Stomach smooth muscle (tissue), 2 donors: ENCODE results near the gene ADORA3.

ENCODE experiments used
- H3K27ac ChIP-seq: one replicate; pipeline ENCODE4 v1.7.0; 2013; ENCODE audit warnings: mild to moderate bottlenecking, low read length, inconsistent platforms
- H3K27me3 ChIP-seq, 2 donors: one replicate each; pipeline ENCODE4 v1.7.0; 2013; ENCODE audit warnings: low read length in 2 of 2; ENCODE audit not compliant: insufficient read depth in 2 of 2, control insufficient read depth in 1 of 2
- H3K36me3 ChIP-seq, 2 donors: one replicate each; pipeline ENCODE4 v1.7.0; 2013; ENCODE audit warnings: low read length in 2 of 2; ENCODE audit not compliant: control insufficient read depth in 2 of 2, insufficient read depth in 2 of 2
- H3K4me1 ChIP-seq: one replicate; pipeline ENCODE4 v1.7.0; 2013; ENCODE audit warnings: low read length; ENCODE audit not compliant: control insufficient read depth, insufficient read depth
- H3K4me3 ChIP-seq, 2 donors: one replicate each; pipeline ENCODE4 v1.7.0; 2013; ENCODE audit warnings: low read length in 2 of 2
- H3K9ac ChIP-seq, 2 donors: one replicate each; pipeline ENCODE4 v1.7.0; 2013; ENCODE audit warnings: low read length in 2 of 2, mild to moderate bottlenecking in 1 of 2
- H3K9me3 ChIP-seq, 2 donors: one replicate each; pipeline ENCODE4 v1.7.0; 2013; ENCODE audit warnings: low read length in 2 of 2; ENCODE audit not compliant: control insufficient read depth in 2 of 2
- donor health status: healthy.
- donor health status: Pancreatic carcinoma.

Gene ADORA3

GRCh38 chr1:111474521-111474920 is 28.9 kb downstream of the ADORA3 start:
- Histone ChIP-seq H3K27ac (no peak overlapping the region), H3K36me3 (peaks cover 19 to 26% of the 10 kb centered on the region in 2 donors), H3K27me3 (no peaks in the 10 kb centered on the region), H3K9ac (no peak overlapping the region), H3K9me3 (no peaks in the 10 kb centered on the region), H3K4me3 (no peak overlapping the region), H3K4me1 (no peaks in the 10 kb centered on the region)

GRCh38 chr1:111474106-111474505 is 29.3 kb downstream of the ADORA3 start:
- Histone ChIP-seq H3K4me1 (no peaks in the 10 kb centered on the region), H3K36me3 (peaks cover 21 to 28% of the 10 kb centered on the region in 2 donors), H3K4me3 (no peak overlapping the region), H3K27ac (no peak overlapping the region), H3K9me3 (no peaks in the 10 kb centered on the region), H3K9ac (no peak overlapping the region), H3K27me3 (no peaks in the 10 kb centered on the region)

GRCh38 chr1:111471538-111471937 is 31.9 kb downstream of the ADORA3 start:
- Histone ChIP-seq H3K4me1 (no peaks in the 10 kb centered on the region), H3K27me3 (no peaks in the 10 kb centered on the region), H3K27ac (no peak overlapping the region), H3K9me3 (no peaks in the 10 kb centered on the region), H3K9ac (no peak overlapping the region), H3K4me3 (no peak overlapping the region), H3K36me3 (peaks cover 27 to 40% of the 10 kb centered on the region in 2 donors)

- Histone ChIP-seq H3K27me3 (no peaks in the 10 kb centered on the region), H3K4me1 (no peaks in the 10 kb centered on the region), H3K9ac (no peak overlapping the region), H3K27ac (no peak overlapping the region), H3K36me3 (peaks cover 27 to 40% of the 10 kb centered on the region in 2 donors), H3K4me3 (no peak overlapping the region), H3K9me3 (no peaks in the 10 kb centered on the region)
Measured at GRCh38 chr1:111471012-111471411, 32.4 kb downstream of the ADORA3 start.

- H3K36me3 ChIP-seq, result peaks cover 27 to 40% of the 10 kb centered on the region in 2 donors
- H3K9me3 ChIP-seq, result no peaks in the 10 kb centered on the region
- no peak overlapping the region for H3K27ac ChIP-seq
- no peaks in the 10 kb centered on the region for H3K4me1 ChIP-seq
- H3K4me3 ChIP-seq, result no peak overlapping the region
- no peak overlapping the region for H3K9ac ChIP-seq
- H3K27me3 ChIP-seq, result no peaks in the 10 kb centered on the region
Measured at GRCh38 chr1:111470596-111470995, 32.8 kb downstream of the ADORA3 start.

GRCh38 chr1:111469539-111469938 is 33.9 kb downstream of the ADORA3 start:
- no peak overlapping the region for H3K4me3 ChIP-seq
- H3K9ac ChIP-seq, result no peak overlapping the region
- H3K27me3 ChIP-seq, result no peaks in the 10 kb centered on the region
- H3K9me3 ChIP-seq, result no peaks in the 10 kb centered on the region
- H3K36me3 ChIP-seq, result peaks cover 27 to 40% of the 10 kb centered on the region in 2 donors
- no peaks in the 10 kb centered on the region for H3K4me1 ChIP-seq
- no peak overlapping the region for H3K27ac ChIP-seq

GRCh38 chr1:111468717-111469100 is 34.7 kb downstream of the ADORA3 start:
- H3K9ac ChIP-seq, result no peak overlapping the region
- H3K36me3 ChIP-seq, result peaks cover 27 to 40% of the 10 kb centered on the region in 2 donors
- H3K4me1 ChIP-seq, result no peaks in the 10 kb centered on the region
- no peak overlapping the region for H3K4me3 ChIP-seq
- no peaks in the 10 kb centered on the region for H3K27me3 ChIP-seq
- no peaks in the 10 kb centered on the region for H3K9me3 ChIP-seq
- no peak overlapping the region for H3K27ac ChIP-seq

GRCh38 chr1:111467865-111468716 is 35.3 kb downstream of the ADORA3 start:
- no peak overlapping the region for H3K9ac ChIP-seq
- H3K4me3 ChIP-seq, result no peak overlapping the region
- no peaks in the 10 kb centered on the region for H3K27me3 ChIP-seq
- H3K4me1 ChIP-seq, result no peaks in the 10 kb centered on the region
- no peaks in the 10 kb centered on the region for H3K9me3 ChIP-seq
- no peak overlapping the region for H3K27ac ChIP-seq
- peaks cover 27 to 40% of the 10 kb centered on the region in 2 donors for H3K36me3 ChIP-seq

- H3K27me3 ChIP-seq, result no peaks in the 10 kb centered on the region
- peaks cover 26 to 40% of the 10 kb centered on the region in 2 donors for H3K36me3 ChIP-seq
- H3K27ac ChIP-seq, result no peak overlapping the region
- H3K9ac ChIP-seq, result no peak overlapping the region
- no peaks in the 10 kb centered on the region for H3K9me3 ChIP-seq
- no peak overlapping the region for H3K4me3 ChIP-seq
- H3K4me1 ChIP-seq, result no peaks in the 10 kb centered on the region
Measured at GRCh38 chr1:111466480-111466879, 37.0 kb downstream of the ADORA3 start.

- H3K27ac ChIP-seq, result no peak overlapping the region
- no peaks in the 10 kb centered on the region for H3K27me3 ChIP-seq
- no peaks in the 10 kb centered on the region for H3K4me1 ChIP-seq
- H3K4me3 ChIP-seq, result no peak overlapping the region
- peaks cover 23 to 36% of the 10 kb centered on the region in 2 donors for H3K36me3 ChIP-seq
- H3K9ac ChIP-seq, result no peak overlapping the region
- no peaks in the 10 kb centered on the region for H3K9me3 ChIP-seq
Measured at GRCh38 chr1:111465754-111466153, 37.7 kb downstream of the ADORA3 start.

- no peak overlapping the region for H3K27ac ChIP-seq
- peaks cover 29 to 31% of the 10 kb centered on the region in 2 donors for H3K36me3 ChIP-seq
Measured at GRCh38 chr1:111463029-111463683, 40.3 kb downstream of the ADORA3 start.

More at GRCh38 chr1:111463029-111463683, 40.3 kb downstream of the ADORA3 start:
- H3K9me3 ChIP-seq, result no peaks in the 10 kb centered on the region
- H3K4me1 ChIP-seq, result no peaks in the 10 kb centered on the region
- H3K27me3 ChIP-seq, result no peaks in the 10 kb centered on the region
- no peak overlapping the region for H3K9ac ChIP-seq
- no peak overlapping the region for H3K4me3 ChIP-seq
